PFSK-1 (cell line): Measurements from ENCODE around the gene HAPLN3.

Experiments
- POLR2AphosphoS5 ChIP-seq: IDR thresholded peaks from 2 replicates; pipeline ENCODE4 v1.6.1; 2012; ENCODE audit warnings: low read depth, mild to moderate bottlenecking, control low read depth, low read length, moderate library complexity
- SIN3A ChIP-seq: IDR thresholded peaks from 2 replicates; pipeline ENCODE4 v1.6.1; 2012; ENCODE audit warnings: mild to moderate bottlenecking, low read length, moderate library complexity, borderline replicate concordance; ENCODE audit not compliant: insufficient read depth
- TAF1 ChIP-seq: IDR thresholded peaks from 2 replicates; pipeline ENCODE4 v1.6.1; 2012; ENCODE audit warnings: low read length, control low read depth, borderline replicate concordance; ENCODE audit not compliant: insufficient read depth
- TF ChIP-seq, protein P1 (sequence below), 2 experiments: IDR thresholded peaks; 2 replicates each; pipeline versions ENCODE4 v1.6.1 to v1.8.0; 2011 to 2012; ENCODE audit warnings: low read depth in 2 of 2, low read length in 2 of 2, control low read depth in 1 of 2, inconsistent platforms in 1 of 2, mild to moderate bottlenecking in 1 of 2, moderate library complexity in 1 of 2; ENCODE audit not compliant: insufficient read depth in 1 of 2

DNA sequence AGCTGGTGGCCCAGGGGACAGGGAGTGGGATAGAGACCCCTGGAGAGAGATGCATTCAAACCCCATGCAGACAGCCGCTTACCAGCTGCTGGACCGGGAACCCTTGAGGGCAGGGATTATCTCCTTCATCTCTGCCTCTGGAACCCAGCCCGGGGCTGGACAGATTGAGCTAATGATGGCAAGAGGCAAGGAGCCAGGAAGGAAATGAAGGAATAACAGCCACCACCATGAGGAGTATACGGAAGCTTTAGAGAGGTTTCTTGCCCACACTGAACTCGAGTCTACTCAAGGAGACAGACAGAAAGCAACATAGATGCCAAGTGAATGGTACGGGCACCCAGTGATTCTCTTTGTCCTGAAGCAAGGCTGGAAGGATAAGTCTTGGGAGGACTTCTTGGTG lies 23.2 kb downstream of the HAPLN3 start:
- TF ChIP-seq TAF1 (no peak), SIN3A (no peak), POLR2AphosphoS5 (no peak)
- TF ChIP-seq, protein P1, sequence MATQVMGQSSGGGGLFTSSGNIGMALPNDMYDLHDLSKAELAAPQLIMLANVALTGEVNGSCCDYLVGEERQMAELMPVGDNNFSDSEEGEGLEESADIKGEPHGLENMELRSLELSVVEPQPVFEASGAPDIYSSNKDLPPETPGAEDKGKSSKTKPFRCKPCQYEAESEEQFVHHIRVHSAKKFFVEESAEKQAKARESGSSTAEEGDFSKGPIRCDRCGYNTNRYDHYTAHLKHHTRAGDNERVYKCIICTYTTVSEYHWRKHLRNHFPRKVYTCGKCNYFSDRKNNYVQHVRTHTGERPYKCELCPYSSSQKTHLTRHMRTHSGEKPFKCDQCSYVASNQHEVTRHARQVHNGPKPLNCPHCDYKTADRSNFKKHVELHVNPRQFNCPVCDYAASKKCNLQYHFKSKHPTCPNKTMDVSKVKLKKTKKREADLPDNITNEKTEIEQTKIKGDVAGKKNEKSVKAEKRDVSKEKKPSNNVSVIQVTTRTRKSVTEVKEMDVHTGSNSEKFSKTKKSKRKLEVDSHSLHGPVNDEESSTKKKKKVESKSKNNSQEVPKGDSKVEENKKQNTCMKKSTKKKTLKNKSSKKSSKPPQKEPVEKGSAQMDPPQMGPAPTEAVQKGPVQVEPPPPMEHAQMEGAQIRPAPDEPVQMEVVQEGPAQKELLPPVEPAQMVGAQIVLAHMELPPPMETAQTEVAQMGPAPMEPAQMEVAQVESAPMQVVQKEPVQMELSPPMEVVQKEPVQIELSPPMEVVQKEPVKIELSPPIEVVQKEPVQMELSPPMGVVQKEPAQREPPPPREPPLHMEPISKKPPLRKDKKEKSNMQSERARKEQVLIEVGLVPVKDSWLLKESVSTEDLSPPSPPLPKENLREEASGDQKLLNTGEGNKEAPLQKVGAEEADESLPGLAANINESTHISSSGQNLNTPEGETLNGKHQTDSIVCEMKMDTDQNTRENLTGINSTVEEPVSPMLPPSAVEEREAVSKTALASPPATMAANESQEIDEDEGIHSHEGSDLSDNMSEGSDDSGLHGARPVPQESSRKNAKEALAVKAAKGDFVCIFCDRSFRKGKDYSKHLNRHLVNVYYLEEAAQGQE (IDR thresholded peaks at IDR 0.05; ENCODE audit: insufficient read depth in 1 of 2, low read depth in 2 of 2, low read length in 2 of 2), result no peak
